GM12872 (cell line): ENCODE results near the gene KDM2A.
A peak's percentile ranks its signal among the peaks of the same experiment; 100 is the strongest.

ENCODE experiments used
- CTCF ChIP-seq: IDR thresholded peaks from 3 replicates; pipeline ENCODE4 v1.5.1; 2011; ENCODE audit warnings: low read depth, mild to moderate bottlenecking, low read length, moderate library complexity; ENCODE audit not compliant: insufficient read depth

KDM2A gene

GRCh38 chr11:67282876-67283371, 163.9 kb downstream of the KDM2A start:
- no peak for TF ChIP-seq CTCF

- TF ChIP-seq CTCF: no peak
Observed at GRCh38 chr11:67283481-67283963, 164.5 kb downstream of the KDM2A start.

- TF ChIP-seq CTCF: no peak
Observed at GRCh38 chr11:67284811-67285540, 165.9 kb downstream of the KDM2A start.

- TF ChIP-seq CTCF: no peak
Observed at GRCh38 chr11:67285541-67286498, 166.8 kb downstream of the KDM2A start.

GRCh38 chr11:67286621-67287333, 167.7 kb downstream of the KDM2A start:
- TF ChIP-seq CTCF: 0 out of 3 replicates have a peak, but pooled peaks have one; percentile 9

- TF ChIP-seq CTCF: no peak
Observed at GRCh38 chr11:67287355-67288197, 168.5 kb downstream of the KDM2A start.
